ENCODE measurements around the gene COQ8A.

COQ8A gene

GRCh38 chr1:226978432-226979114, 38.5 kb downstream of the COQ8A start:
- H3K9ac ChIP-seq, result no peak overlapping the region
- no peak overlapping the region for H3K4me3 ChIP-seq
- no peaks in the 10 kb centered on the region for H3K9me3 ChIP-seq (replicated peaks in 1 of 11)
- H3K27ac ChIP-seq, result no peak overlapping the region
- no peak overlapping the region for H3K4me2 ChIP-seq
- H3K4me1 ChIP-seq, result peaks cover 0 to 7% (median under 1%) of the 10 kb centered on the region in 10 experiments; a peak in 8 of 20 replicates
- H3K27me3 ChIP-seq, result no peaks in the 10 kb centered on the region
- TF ChIP-seq Cebpa-rat (IDR thresholded peaks at IDR 0.05), result no peak
- peaks cover 0 to 24% (median 5%) of the 10 kb centered on the region in 11 experiments; a peak in 8 of 22 replicates for H4K20me1 ChIP-seq
- peaks cover 0 to 81% (median 29%) of the 10 kb centered on the region in 11 experiments; a peak in 17 of 22 replicates for H3K36me3 ChIP-seq

- Histone ChIP-seq H3K4me1 (peaks cover 0 to 4% (median 0%) of the 10 kb centered on the region in 10 experiments; a peak in 1 of 20 replicates), H3K4me3 (no peak overlapping the region), H3K27ac (no peak overlapping the region), H3K9me3 (replicated peaks in 1 of 11) (no peaks in the 10 kb centered on the region), H3K36me3 (peaks cover 0 to 85% (median 32%) of the 10 kb centered on the region in 11 experiments; a peak in 17 of 22 replicates), H3K9ac (no peak overlapping the region), H3K27me3 (no peaks in the 10 kb centered on the region), H4K20me1 (peaks cover 0 to 18% (median 5%) of the 10 kb centered on the region in 11 experiments; a peak in 7 of 22 replicates), H3K4me2 (no peak overlapping the region)
- no peak for TF ChIP-seq Cebpa-rat (IDR thresholded peaks at IDR 0.05)
Observed at GRCh38 chr1:226979115-226979516, 39.0 kb downstream of the COQ8A start.

GRCh38 chr1:226979517-226980121, 39.5 kb downstream of the COQ8A start:
- Histone ChIP-seq H4K20me1 (peaks cover 0 to 13% (median 0%) of the 10 kb centered on the region in 11 experiments; a peak in 7 of 22 replicates), H3K4me3 (no peak overlapping the region), H3K9me3 (replicated peaks in 1 of 11) (no peaks in the 10 kb centered on the region), H3K4me2 (no peak overlapping the region), H3K27ac (no peak overlapping the region; a peak in 3 of 22 replicates), H3K36me3 (peaks cover 0 to 85% (median 37%) of the 10 kb centered on the region in 11 experiments; a peak in 17 of 22 replicates), H3K9ac (no peak overlapping the region), H3K4me1 (no peaks in the 10 kb centered on the region), H3K27me3 (no peaks in the 10 kb centered on the region)
- no peak for TF ChIP-seq Cebpa-rat (IDR thresholded peaks at IDR 0.05)

- no peak overlapping the region; a peak in 2 of 22 replicates for H3K27ac ChIP-seq
- H3K27me3 ChIP-seq, result no peaks in the 10 kb centered on the region
- H3K4me2 ChIP-seq, result no peak overlapping the region
- peaks cover 0 to 8% (median 0%) of the 10 kb centered on the region in 11 experiments; a peak in 5 of 22 replicates for H4K20me1 ChIP-seq
- TF ChIP-seq Cebpa-rat (IDR thresholded peaks at IDR 0.05), result no peak
- H3K4me1 ChIP-seq, result no peaks in the 10 kb centered on the region
- H3K36me3 ChIP-seq, result peaks cover 0 to 85% (median 42%) of the 10 kb centered on the region in 11 experiments; a peak in 18 of 22 replicates
- no peaks in the 10 kb centered on the region for H3K9me3 ChIP-seq (replicated peaks in 1 of 11)
- H3K4me3 ChIP-seq, result no peak overlapping the region
- H3K9ac ChIP-seq, result no peak overlapping the region
Observed at GRCh38 chr1:226980122-226980560, 40.0 kb downstream of the COQ8A start.

- Histone ChIP-seq H3K4me1 (no peaks in the 10 kb centered on the region), H3K4me3 (no peak overlapping the region), H3K9me3 (replicated peaks in 1 of 11) (no peaks in the 10 kb centered on the region), H4K20me1 (peaks cover 0 to 8% (median 0%) of the 10 kb centered on the region in 11 experiments; a peak in 3 of 22 replicates), H3K27me3 (no peaks in the 10 kb centered on the region), H3K36me3 (peaks cover 0 to 89% (median 48%) of the 10 kb centered on the region in 11 experiments; a peak in 19 of 22 replicates), H3K4me2 (no peak overlapping the region), H3K27ac (no peak overlapping the region), H3K9ac (no peak overlapping the region)
- TF ChIP-seq Cebpa-rat (IDR thresholded peaks at IDR 0.05), result no peak
Observed at GRCh38 chr1:226980565-226981385, 40.7 kb downstream of the COQ8A start.

GRCh38 chr1:226981386-226981817, 41.3 kb downstream of the COQ8A start:
- no peaks in the 10 kb centered on the region for H3K27me3 ChIP-seq
- H3K9me3 ChIP-seq (replicated peaks in 1 of 11), result no peaks in the 10 kb centered on the region
- no peak overlapping the region for H3K27ac ChIP-seq
- no peak overlapping the region for H3K4me3 ChIP-seq
- no peak for TF ChIP-seq Cebpa-rat (IDR thresholded peaks at IDR 0.05)
- no peak overlapping the region for H3K4me2 ChIP-seq
- H3K4me1 ChIP-seq, result no peaks in the 10 kb centered on the region
- no peak overlapping the region for H3K9ac ChIP-seq
- peaks cover 1 to 95% (median 55%) of the 10 kb centered on the region in 11 experiments; a peak in 19 of 22 replicates for H3K36me3 ChIP-seq
- H4K20me1 ChIP-seq, result peaks cover 0 to 7% (median 0%) of the 10 kb centered on the region in 11 experiments; a peak in 3 of 22 replicates

- TF ChIP-seq Cebpa-rat (IDR thresholded peaks at IDR 0.05), result no peak
- H3K27me3 ChIP-seq, result no peaks in the 10 kb centered on the region
- no peak overlapping the region for H3K27ac ChIP-seq
- H3K9me3 ChIP-seq (replicated peaks in 1 of 11), result no peaks in the 10 kb centered on the region
- no peak overlapping the region for H3K4me2 ChIP-seq
- peaks cover 0 to 7% (median 0%) of the 10 kb centered on the region in 11 experiments; a peak in 3 of 22 replicates for H4K20me1 ChIP-seq
- H3K4me3 ChIP-seq, result no peak overlapping the region
- no peaks in the 10 kb centered on the region for H3K4me1 ChIP-seq
- H3K9ac ChIP-seq, result no peak overlapping the region
- peaks cover 6 to 99% (median 57%) of the 10 kb centered on the region in 11 experiments; a peak in 19 of 22 replicates for H3K36me3 ChIP-seq
Observed at GRCh38 chr1:226981838-226982237, 41.7 kb downstream of the COQ8A start.

GRCh38 chr1:226982451-226983177, 42.5 kb downstream of the COQ8A start:
- Histone ChIP-seq H3K27me3 (no peaks in the 10 kb centered on the region), H3K9ac (no peak overlapping the region), H3K4me1 (peaks cover 0 to 3% (median 0%) of the 10 kb centered on the region in 10 experiments; a peak in 6 of 20 replicates), H3K9me3 (replicated peaks in 1 of 11) (no peaks in the 10 kb centered on the region), H3K27ac (no peak overlapping the region), H3K4me3 (no peak overlapping the region), H3K36me3 (peaks cover 7 to 100% (median 65%) of the 10 kb centered on the region in 11 experiments; a peak in 20 of 22 replicates), H3K4me2 (no peak overlapping the region), H4K20me1 (peaks cover 0 to 7% (median 0%) of the 10 kb centered on the region in 11 experiments; a peak in 2 of 22 replicates)
- TF ChIP-seq Cebpa-rat (IDR thresholded peaks at IDR 0.05), result no peak

Measured in BLaER1 treated with 17β-estradiol and CSF1 and Interleukin-3, amounts not matched to agents 10 nM and 100 nM (cell line).